Activated CD4-positive, CD25-positive, alpha-beta regulatory T cell treated with anti-CD3 and anti-CD28 coated beads, Interleukin-2, amount 50 U/mL, for 16 hours (primary cell): ENCODE data around the gene SSR4.

Source experiments
- DNase-seq: peaks from one replicate; pipeline ENCODE4 v3.0.0-alpha.2; 2020; ENCODE audit warnings: low read depth, low spot score

SSR4 gene

GRCh38 chrX:153828723-153829548 lies 34.5 kb downstream of the SSR4 start:
- DNase-seq, result no peak

- DNase-seq, result no peak
Observed at GRCh38 chrX:153829549-153829798, 35.0 kb downstream of the SSR4 start.

GRCh38 chrX:153829799-153830639 lies 35.6 kb downstream of the SSR4 start, which contains the start of gene PDZD4:
Gene PDZD4, minus strand, starts transcription at chrX:153830544. Its CDS starts 246 bp downstream, at chrX:153830298.
- DNase-seq, result no peak

GRCh38 chrX:153830640-153831428 lies 36.4 kb downstream of the SSR4 start:
- no peak for DNase-seq

GRCh38 chrX:153831429-153832150 lies 37.1 kb downstream of the SSR4 start:
- DNase-seq, result no peak

- DNase-seq, result no peak
Observed at GRCh38 chrX:153832728-153833127, 38.3 kb downstream of the SSR4 start.

GRCh38 chrX:153836921-153837320 lies 42.5 kb downstream of the SSR4 start:
- no peak for DNase-seq

- no peak for DNase-seq
Observed at GRCh38 chrX:153844509-153845082, 50.1 kb downstream of the SSR4 start.

GRCh38 chrX:153845195-153845594 lies 50.7 kb downstream of the SSR4 start:
- DNase-seq, result no peak

GRCh38 chrX:153845842-153846241 lies 51.4 kb downstream of the SSR4 start:
- no peak for DNase-seq
